Activated CD4-positive, alpha-beta T cell treated with anti-CD3 and anti-CD28 coated beads for 4 hours (primary cell): ENCODE data around the gene SUB1.

Source experiments
- DNase-seq, 2 donors: peaks; one replicate each; pipeline ENCODE4 v3.0.0-alpha.2; 2020

The SUB1 gene

DNA sequence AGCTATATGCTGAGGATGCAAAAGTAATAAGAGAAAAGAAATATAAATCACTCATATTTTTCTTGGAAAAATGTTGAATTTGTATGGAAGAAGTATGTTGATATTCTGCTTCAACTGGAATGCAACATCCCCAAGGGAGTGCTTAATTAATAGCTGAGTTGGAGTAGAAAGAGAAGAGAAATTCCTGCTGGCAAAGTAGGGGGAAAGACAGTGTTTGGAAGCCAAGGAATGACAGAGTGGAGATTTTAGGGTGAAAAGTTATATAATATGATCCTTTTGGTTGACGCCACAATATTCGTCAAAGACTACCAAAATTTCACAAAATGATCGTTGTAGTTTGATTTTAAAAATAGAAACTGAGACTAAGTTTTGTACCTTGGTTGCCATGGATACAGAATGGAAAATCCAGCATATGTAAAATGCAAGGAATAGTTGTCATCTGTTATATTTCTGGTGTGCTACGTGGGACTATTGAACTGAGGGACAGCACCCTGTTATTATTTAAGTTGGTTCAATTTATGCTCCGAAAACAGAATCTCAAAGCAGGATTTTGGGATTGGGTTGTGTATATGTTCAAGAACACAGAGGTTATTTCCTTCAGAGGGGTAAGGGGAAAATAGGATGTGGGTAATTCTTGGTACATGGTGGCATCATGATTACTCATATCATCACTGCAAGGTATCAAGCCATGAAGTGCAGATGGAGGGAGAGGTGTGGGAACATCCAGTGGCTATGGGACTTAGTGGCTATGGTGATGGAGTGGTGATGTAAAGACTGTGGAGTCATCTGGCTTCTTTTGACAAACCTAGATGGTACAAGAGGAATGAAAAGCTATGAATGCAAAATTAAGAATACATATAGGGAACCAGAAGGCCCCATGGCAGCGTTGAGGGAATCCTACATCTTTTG, 61.0 kb downstream of the SUB1 start:
- no peak for DNase-seq

GRCh38 chr5:32651088-32651487, 65.7 kb downstream of the SUB1 start:
- DNase-seq, result no peak

GRCh38 chr5:32651638-32652037, 66.3 kb downstream of the SUB1 start:
- no peak for DNase-seq
